ENCODE data around the gene PLCG2. TPM values are rescaled to one million over a fixed set of nuclear protein-coding genes. Genes with fewer than 3 reads are reported as not detected.

The PLCG2 gene
- total RNA-seq, 1 experiment from 2014 or later, result 0.08 TPM

DNA sequence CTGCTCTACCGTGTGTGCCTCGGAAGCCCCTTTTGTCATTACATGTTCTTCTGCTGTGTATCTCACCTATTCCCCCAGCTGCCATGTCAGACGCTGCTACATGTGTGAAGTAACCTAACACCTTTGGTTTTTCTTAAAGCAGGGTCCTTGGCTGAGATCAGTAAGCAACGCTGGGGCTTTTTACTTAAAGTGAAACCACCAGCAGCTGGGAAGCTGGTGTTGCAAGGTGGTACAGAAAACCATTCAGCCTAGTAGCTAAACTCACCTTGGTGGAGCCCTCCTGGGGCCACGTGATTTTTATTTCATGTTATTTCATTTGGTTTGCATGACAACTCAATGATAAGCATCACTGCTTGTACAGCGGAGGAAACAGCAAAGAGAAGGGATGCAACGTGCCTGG is 62.6 kb downstream of the PLCG2 start:
- DNase-seq (ENCODE audit: low read depth in 1 of 2, low spot score in 2 of 2), result no peak
- Histone ChIP-seq H3K27me3 (replicated peaks) (no peaks in the 10 kb centered on the region; the same call in 1 of the 2 replicates), H3K4me1 (replicated peaks) (no peaks in the 10 kb centered on the region), H3K36me3 (no peaks in the 10 kb centered on the region), H3K9me3 (replicated peaks) (no peaks in the 10 kb centered on the region), H3K4me3 (no peak overlapping the region), H3K27ac (no peak overlapping the region)

DNA sequence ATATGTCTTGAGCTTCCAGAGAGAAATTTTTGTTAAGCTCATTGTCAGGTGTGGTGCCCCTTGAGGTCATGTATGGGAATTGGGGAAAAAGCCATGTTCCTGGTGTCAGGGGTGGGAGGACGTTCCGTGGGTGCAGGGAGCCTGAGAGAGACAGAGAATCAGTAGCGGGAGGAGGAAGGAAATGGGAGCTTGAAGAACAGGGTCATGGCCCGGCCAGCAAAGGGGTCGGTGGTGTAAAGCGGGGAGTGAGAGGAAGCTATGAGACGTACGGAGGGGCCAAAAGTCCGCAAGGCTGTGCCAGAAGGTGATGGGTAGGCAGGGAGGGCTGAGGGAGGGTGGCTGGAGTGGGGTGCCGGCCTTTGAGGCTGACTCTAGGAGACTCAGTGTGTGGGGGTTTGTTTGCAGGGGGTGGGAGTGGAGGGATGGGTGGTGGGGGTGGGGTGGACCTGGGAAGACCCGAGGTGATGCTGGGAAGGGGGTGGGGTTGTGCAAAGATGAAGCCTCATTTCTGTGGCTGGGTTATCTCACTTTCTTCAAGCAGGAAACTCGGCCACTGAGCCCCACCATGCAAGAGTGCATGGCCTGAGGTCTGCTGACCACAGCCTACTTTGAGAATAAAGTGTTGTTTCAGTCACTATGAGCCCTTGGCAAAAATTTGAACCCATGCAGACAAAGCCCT is 63.6 kb downstream of the PLCG2 start:
- Histone ChIP-seq H3K27me3 (replicated peaks) (no peaks in the 10 kb centered on the region; the same call in 1 of the 2 replicates), H3K4me1 (replicated peaks) (no peaks in the 10 kb centered on the region), H3K9me3 (replicated peaks) (no peaks in the 10 kb centered on the region), H3K27ac (no peak overlapping the region), H3K4me3 (no peak overlapping the region), H3K36me3 (no peaks in the 10 kb centered on the region)
- no peak for DNase-seq (ENCODE audit: low read depth in 1 of 2, low spot score in 2 of 2)

DNA sequence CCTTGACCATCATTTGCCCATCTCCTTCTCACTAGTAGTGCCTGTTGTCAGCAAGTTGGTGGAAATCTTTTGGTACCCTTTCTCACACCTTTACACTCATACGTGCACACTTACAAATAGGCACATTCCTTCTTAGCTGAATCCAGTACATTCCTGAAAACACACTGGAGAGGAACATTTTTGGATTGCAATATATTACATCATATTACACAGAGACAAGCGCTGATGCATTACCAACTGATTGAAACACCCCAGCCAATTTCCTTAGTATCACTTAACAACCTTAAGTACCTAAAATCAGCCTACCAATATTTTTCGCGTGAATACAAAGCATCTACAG is 64.1 kb downstream of the PLCG2 start:
- H3K4me1 ChIP-seq (replicated peaks), result no peaks in the 10 kb centered on the region
- H3K27me3 ChIP-seq (replicated peaks), result no peaks in the 10 kb centered on the region; the same call in 1 of the 2 replicates
- H3K36me3 ChIP-seq, result no peaks in the 10 kb centered on the region
- DNase-seq (ENCODE audit: low read depth in 1 of 2, low spot score in 2 of 2), result no peak
- H3K9me3 ChIP-seq (replicated peaks), result no peaks in the 10 kb centered on the region
- H3K4me3 ChIP-seq, result no peak overlapping the region
- H3K27ac ChIP-seq, result no peak overlapping the region

DNA sequence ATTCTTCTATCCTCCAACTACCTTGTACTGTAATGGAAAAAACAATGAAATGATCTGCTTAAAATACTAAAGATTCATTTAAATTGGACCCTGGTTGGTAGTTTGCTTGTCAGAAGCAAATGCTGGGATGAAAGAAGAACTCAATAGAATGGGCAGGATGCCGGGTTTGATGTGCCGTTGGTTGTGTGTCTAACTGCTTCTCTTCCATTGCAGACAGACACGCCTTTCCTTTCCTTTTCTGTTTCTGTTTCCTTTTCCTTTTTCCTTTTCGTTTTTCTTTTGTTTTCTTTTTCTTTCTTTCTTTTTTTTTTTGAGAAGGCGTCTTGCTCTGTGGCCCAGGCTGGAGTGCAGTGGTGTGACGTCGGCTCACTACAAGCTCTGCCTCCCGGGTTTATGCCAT is 64.6 kb downstream of the PLCG2 start:
- no peak for DNase-seq (ENCODE audit: low read depth in 1 of 2, low spot score in 2 of 2)
- no peak overlapping the region for H3K4me3 ChIP-seq
- H3K4me1 ChIP-seq (replicated peaks), result no peaks in the 10 kb centered on the region
- H3K9me3 ChIP-seq (replicated peaks), result no peaks in the 10 kb centered on the region
- no peaks in the 10 kb centered on the region; the same call in 1 of the 2 replicates for H3K27me3 ChIP-seq (replicated peaks)
- no peak overlapping the region for H3K27ac ChIP-seq
- no peaks in the 10 kb centered on the region for H3K36me3 ChIP-seq

DNA sequence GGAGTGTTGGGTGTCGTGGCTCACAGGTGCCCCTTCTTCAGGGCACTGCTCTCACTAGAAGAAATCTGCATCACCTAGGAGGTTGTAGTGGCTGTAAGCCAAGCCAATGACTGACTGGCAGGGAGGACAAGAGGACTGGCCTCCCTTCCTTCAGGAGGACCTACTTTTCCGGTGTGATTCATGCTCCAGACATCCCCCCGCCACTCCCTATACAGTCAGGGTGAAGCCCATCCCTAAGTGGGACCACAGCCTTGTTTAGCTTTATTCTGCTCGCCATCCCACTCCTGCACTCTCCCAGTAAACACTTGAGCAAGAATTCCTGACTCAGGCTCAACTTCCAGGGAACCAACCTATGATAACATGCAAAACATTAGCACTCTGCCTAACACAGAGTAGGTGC is 67.0 kb downstream of the PLCG2 start:
- Histone ChIP-seq H3K4me1 (replicated peaks) (no peaks in the 10 kb centered on the region), H3K36me3 (no peaks in the 10 kb centered on the region), H3K4me3 (no peak overlapping the region), H3K27ac (no peak overlapping the region), H3K27me3 (replicated peaks) (no peaks in the 10 kb centered on the region; the same call in 1 of the 2 replicates), H3K9me3 (replicated peaks) (no peaks in the 10 kb centered on the region)
- DNase-seq (ENCODE audit: low read depth in 1 of 2, low spot score in 2 of 2), result no peak

DNA sequence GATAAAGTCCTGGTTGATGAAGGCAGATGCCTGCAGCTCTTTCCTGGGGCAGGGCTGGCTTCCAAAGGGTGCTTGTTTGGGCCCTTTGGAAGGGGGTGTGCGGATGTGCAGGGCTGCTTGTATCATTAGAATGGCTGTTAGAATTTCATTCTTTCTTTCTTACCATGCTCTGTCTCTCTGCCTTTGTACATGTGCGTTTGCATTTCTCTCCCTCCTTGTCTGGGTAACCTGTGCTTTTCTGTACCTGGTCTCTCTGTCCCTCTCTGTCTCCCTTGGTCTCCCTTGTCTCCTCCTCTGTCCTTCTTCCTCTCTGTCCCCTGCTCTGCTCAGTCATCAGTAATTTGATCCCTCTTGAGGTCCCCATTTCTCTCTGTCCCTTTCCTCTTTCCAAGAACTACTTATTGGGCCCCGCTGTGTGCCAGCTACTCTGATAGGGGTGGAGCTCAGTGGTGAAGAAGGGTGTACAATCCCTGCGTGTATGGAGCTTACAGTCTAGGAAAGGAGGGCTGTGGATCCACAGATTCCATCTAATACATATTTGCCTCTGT is 69.3 kb downstream of the PLCG2 start:
- H3K36me3 ChIP-seq, result no peaks in the 10 kb centered on the region
- H3K4me1 ChIP-seq (replicated peaks), result no peaks in the 10 kb centered on the region
- DNase-seq (ENCODE audit: low read depth in 1 of 2, low spot score in 2 of 2), result no peak
- no peak overlapping the region for H3K4me3 ChIP-seq
- no peaks in the 10 kb centered on the region; the same call in 1 of the 2 replicates for H3K27me3 ChIP-seq (replicated peaks)
- no peaks in the 10 kb centered on the region for H3K9me3 ChIP-seq (replicated peaks)
- H3K27ac ChIP-seq, result no peak overlapping the region

DNA sequence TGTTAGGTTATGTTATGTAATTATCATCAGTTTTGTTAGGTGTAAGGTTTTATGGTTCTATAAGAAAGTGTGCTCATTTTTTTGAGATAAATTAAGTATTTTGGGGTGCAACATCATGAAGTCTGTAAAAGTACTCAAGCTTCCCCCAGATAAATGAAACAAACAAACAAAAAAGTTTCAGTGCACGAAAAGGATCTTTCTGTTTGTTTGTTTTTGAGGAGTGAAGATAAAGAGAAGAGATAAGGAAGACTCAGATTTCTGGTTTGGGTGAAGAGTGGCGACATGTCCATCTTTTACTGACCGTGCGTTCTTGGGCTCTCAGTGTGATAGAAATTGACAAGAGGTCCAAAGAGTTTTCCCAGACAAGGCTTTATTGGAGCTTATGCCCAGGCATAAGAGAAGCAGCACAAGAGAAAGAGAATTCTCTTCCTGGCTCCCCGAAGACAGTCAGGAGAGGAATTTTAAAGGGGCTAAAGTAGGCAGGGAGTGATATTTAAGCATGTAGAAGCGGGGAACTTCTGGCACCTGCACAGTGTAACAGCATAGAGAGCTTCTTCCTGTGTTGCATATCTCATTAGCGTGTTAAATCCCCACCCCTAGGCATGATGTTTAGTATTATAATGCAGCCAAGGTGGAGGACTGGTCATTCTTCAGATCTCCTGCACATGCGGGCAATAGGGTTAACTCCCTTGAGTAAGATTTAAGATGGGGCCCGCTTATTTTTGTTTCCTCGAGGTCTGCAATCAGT is 71.3 kb downstream of the PLCG2 start:
- no peaks in the 10 kb centered on the region for H3K9me3 ChIP-seq (replicated peaks)
- DNase-seq (ENCODE audit: low read depth in 1 of 2, low spot score in 2 of 2), result no peak

DNA sequence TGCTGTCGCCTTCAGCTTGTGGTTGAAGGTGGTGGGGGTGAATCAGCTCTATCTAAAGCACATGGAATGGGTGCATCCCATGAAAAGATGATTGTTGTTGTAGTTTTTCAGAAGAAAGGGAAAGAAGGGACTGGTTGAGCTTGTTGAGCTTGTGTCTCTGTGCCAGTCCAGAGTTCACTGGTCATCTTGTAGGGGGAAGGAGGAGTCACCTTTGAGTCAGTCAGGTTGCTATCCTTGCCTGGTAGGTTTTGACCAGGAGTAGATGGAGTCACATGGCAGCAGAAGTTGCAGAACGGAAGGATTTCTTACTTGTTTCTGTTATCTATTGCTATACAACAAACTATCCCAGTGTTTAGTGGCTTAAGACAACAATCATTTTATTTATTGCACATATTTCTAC is 73.3 kb downstream of the PLCG2 start:
- Histone ChIP-seq H3K9me3 (replicated peaks) (no peaks in the 10 kb centered on the region), H3K27me3 (replicated peaks) (no peaks in the 10 kb centered on the region), H3K4me1 (replicated peaks) (no peaks in the 10 kb centered on the region), H3K27ac (no peak overlapping the region), H3K36me3 (no peaks in the 10 kb centered on the region), H3K4me3 (no peak overlapping the region)
- no peak for DNase-seq (ENCODE audit: low read depth in 1 of 2, low spot score in 2 of 2)

More for the DNA sequence above, 71.3 kb downstream of the PLCG2 start:
- Histone ChIP-seq H3K4me3 (no peak overlapping the region), H3K27me3 (replicated peaks) (no peaks in the 10 kb centered on the region), H3K4me1 (replicated peaks) (no peaks in the 10 kb centered on the region), H3K36me3 (no peaks in the 10 kb centered on the region), H3K27ac (no peak overlapping the region)

DNA sequence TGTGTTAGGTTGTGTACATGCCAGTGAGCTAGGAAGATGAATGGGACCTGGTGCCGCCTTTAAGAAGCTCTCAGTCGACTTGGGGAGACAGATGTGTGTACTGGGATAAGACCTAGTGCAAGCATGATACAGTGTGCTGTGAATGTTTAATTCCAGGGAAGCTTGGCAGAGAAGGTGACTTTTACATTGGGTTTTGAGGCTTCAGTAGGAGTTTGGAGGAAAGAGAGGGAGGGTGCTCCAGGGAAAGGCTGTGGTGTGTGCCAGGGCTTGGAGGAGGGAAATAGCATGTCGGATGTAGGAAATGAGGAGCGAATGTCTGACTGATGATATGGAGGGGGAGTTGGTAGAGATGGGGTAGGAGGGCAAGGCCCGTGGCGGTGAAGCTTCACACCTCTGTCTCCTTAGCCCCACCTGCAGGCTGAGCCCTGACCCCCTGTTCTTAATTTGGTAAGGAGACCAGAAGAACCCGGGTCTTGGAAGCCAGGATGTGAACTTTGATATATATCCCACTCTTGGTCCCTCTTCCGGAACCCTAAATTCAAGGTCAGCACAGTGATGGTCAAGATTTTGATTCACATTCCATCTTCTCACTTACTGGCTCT is 76.6 kb downstream of the PLCG2 start:
- Histone ChIP-seq H3K27ac (no peak overlapping the region), H3K4me3 (no peak overlapping the region), H3K27me3 (replicated peaks) (no peaks in the 10 kb centered on the region; the same call in 1 of the 2 replicates), H3K4me1 (replicated peaks) (no peaks in the 10 kb centered on the region), H3K9me3 (replicated peaks) (no peaks in the 10 kb centered on the region), H3K36me3 (no peaks in the 10 kb centered on the region)
- no peak for DNase-seq (ENCODE audit: low read depth in 1 of 2, low spot score in 2 of 2)

DNA sequence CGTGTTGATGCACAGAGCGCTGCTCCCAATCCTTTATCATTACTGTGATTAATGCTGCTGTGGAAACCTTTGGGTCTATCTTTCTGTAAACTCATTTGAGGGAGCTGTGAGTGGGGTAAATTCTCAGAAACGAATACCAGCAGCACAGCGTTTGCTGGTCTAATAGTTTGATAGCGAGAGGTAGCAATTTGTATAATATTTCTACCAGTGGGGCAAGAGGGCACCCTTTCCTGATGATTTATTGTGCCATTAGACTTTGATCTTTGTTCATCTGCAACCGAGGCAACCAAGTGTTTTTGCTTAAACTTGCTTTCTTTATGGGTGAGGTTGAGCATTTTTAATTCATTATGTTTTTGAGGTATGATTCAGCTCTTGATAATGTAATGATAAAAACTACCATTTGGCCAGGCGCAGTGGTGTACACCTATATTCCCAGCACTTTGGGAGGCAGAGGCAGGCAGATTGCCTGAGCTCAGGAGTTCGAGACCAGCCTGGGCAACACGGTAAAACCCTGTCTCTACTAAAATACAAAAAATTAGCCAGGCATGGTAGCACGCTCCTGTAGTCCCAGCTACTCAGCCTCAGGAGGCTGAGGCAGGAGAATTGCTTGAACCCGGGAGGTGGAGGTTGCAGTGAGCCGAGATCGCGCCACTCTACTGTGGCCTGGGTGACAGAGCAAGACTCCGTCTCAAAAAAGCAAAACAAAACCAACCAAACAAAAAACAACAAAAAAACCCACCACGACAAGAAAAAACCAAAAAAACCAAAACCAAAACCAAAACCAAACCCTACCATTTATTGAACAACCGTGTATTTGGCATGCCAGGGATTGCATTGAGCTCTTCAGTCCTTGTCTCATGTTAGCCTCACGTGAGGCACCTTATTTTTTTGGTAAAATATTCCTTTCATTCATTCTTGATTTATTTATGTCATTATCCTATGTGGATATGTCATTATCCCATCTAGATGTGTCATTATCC is 81.5 kb downstream of the PLCG2 start:
- DNase-seq (ENCODE audit: low read depth in 1 of 2, low spot score in 2 of 2), result no peak
- H3K4me3 ChIP-seq, result no peak overlapping the region
- H3K27ac ChIP-seq, result no peak overlapping the region
- H3K27me3 ChIP-seq (replicated peaks), result no peaks in the 10 kb centered on the region; the same call in 1 of the 2 replicates
- H3K9me3 ChIP-seq (replicated peaks), result no peaks in the 10 kb centered on the region
- no peaks in the 10 kb centered on the region for H3K36me3 ChIP-seq
- H3K4me1 ChIP-seq (replicated peaks), result no peaks in the 10 kb centered on the region

DNA sequence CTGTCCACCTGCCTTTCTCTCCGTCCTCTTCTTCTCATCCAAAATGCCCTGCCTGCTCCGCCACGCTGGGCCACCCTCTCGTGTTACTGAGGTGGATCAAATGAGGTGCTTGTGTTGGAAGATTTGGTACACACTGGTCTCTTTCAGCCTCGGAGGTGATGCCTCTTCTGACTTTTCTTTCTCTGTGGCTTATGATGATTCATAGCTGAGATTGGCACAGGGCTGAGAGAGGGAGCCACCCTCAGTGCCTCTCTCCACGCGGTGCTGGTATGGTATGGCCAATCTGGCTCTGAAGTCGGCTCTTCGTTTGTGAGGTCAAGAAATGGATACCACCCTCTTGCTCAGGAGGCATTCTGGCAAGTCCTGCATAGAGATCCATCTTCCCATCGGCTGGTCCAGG is 82.4 kb downstream of the PLCG2 start:
- Histone ChIP-seq H3K4me1 (replicated peaks) (no peaks in the 10 kb centered on the region), H3K4me3 (no peak overlapping the region), H3K27me3 (replicated peaks) (no peaks in the 10 kb centered on the region; the same call in 1 of the 2 replicates), H3K27ac (no peak overlapping the region), H3K36me3 (no peaks in the 10 kb centered on the region), H3K9me3 (replicated peaks) (no peaks in the 10 kb centered on the region)
- DNase-seq (ENCODE audit: low read depth in 1 of 2, low spot score in 2 of 2), result no peak

DNA sequence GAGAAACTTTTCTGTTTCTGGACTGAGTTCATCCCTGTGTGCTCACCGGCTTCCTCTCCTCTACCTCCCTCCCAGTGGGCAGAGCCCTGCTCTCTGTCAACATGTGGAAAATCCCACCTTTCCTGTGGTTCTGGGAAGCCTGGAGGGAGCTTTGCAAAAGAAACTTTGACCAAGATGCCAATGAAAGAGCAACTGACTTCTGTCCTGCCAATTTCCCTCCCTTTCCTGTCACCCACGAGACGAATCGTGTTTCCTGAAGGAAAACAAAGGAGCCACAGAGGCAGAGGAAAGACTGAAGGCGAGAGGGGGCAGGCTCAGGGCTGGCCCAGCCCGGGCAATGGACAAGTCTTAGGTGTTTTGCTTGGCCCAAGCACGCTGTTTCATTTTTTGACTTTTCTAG is 82.8 kb downstream of the PLCG2 start:
- Histone ChIP-seq H3K9me3 (replicated peaks) (no peaks in the 10 kb centered on the region), H3K4me3 (no peak overlapping the region), H3K27me3 (replicated peaks) (no peaks in the 10 kb centered on the region; the same call in 1 of the 2 replicates), H3K36me3 (no peaks in the 10 kb centered on the region), H3K27ac (no peak overlapping the region), H3K4me1 (replicated peaks) (no peaks in the 10 kb centered on the region)
- no peak for DNase-seq (ENCODE audit: low read depth in 1 of 2, low spot score in 2 of 2)
